ENCODE data around the gene INCA1.

DNA sequence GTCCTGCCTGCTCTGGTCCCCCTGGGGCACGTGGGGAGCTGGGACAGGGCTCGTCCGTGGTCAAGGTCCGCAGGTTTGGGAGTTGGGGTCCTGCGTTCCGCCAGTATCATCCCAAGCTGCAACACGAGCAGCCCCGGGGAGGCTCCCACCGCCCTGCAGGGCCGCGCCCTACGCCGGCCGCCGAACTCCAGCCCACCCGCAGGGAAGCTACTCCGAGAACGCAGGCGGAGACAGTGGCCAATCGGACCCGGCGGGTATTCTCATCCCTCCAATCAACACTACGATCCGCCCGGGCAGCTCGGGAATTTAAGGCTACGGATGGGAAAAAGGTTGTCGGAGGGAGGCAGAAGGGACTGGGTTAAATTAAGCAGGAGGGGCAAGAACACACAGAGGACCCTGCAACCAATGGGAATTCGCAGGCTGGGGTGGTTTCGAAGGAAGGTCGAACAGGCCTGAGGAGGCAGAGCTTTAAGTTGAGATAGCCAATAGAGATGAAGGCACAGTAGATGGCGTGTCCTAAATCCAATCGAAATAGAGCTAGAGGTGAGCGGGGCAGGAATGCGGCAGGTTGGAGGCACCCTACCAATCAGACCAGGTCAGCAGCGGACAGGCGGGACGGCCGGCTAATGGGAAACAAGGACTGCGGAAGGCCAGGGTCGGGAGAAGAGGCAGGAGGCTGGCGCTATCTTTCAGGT, 30.3 kb downstream of the INCA1 start:
- TF ChIP-seq, protein P1, sequence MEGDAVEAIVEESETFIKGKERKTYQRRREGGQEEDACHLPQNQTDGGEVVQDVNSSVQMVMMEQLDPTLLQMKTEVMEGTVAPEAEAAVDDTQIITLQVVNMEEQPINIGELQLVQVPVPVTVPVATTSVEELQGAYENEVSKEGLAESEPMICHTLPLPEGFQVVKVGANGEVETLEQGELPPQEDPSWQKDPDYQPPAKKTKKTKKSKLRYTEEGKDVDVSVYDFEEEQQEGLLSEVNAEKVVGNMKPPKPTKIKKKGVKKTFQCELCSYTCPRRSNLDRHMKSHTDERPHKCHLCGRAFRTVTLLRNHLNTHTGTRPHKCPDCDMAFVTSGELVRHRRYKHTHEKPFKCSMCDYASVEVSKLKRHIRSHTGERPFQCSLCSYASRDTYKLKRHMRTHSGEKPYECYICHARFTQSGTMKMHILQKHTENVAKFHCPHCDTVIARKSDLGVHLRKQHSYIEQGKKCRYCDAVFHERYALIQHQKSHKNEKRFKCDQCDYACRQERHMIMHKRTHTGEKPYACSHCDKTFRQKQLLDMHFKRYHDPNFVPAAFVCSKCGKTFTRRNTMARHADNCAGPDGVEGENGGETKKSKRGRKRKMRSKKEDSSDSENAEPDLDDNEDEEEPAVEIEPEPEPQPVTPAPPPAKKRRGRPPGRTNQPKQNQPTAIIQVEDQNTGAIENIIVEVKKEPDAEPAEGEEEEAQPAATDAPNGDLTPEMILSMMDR (IDR thresholded peaks at IDR 0.05; ENCODE audit: low read depth, low read length, poor library complexity, severe bottlenecking) = no peak
- no peak for TF ChIP-seq EZH2phosphoT487 (IDR thresholded peaks at IDR 0.05; ENCODE audit: borderline replicate concordance, low read length)
